ACC112 (cell line): Measurements from ENCODE around the gene INTS4.
A peak's percentile ranks its signal among the peaks of the same experiment; 100 is the strongest.
"Not testable (repeated sequence)": the region's sequence is repeated elsewhere in the genome, so short reads cannot be mapped to it uniquely, and the experiment has no call there.

Experiments used
- H2AFZ ChIP-seq: fragments of 200-600 bp; sonication (generic); one replicate; pipeline ENCODE4 v1.6.0; 2017; ENCODE audit warnings: antibody characterized with exemption, low read length; ENCODE audit not compliant: unreplicated experiment
- H3K27ac ChIP-seq: fragments of 200-600 bp; sonication (generic); 2 replicates; pipeline ENCODE4 v1.5.1; 2014; ENCODE audit warnings: low read depth, mild to moderate bottlenecking, antibody characterized with exemption, low read length, moderate library complexity
- H3K27me3 ChIP-seq: fragments of 200-600 bp; sonication (generic); 2 replicates; pipeline ENCODE4 v1.6.1; 2014; ENCODE audit warnings: mild to moderate bottlenecking, antibody characterized with exemption, low read length, moderate library complexity, mixed read lengths; ENCODE audit not compliant: insufficient read depth
- H3K36me3 ChIP-seq: fragments of 200-600 bp; sonication (generic); 2 replicates; pipeline ENCODE4 v1.6.1; 2016; ENCODE audit warnings: mild to moderate bottlenecking, antibody characterized with exemption, low read length, moderate library complexity, mixed read lengths; ENCODE audit not compliant: insufficient read depth
- H3K4me1 ChIP-seq: fragments of 200-600 bp; sonication (generic); one replicate; pipeline ENCODE4 v1.6.1; 2016; ENCODE audit warnings: low read length, mixed read lengths; ENCODE audit not compliant: insufficient read depth, unreplicated experiment, control insufficient read depth
- H3K4me3 ChIP-seq: fragments of 200-600 bp; sonication (generic); 2 replicates; pipeline ENCODE4 v1.5.1; 2014; ENCODE audit warnings: mild to moderate bottlenecking, low read depth, low read length
- H3K79me2 ChIP-seq: fragments of 200-600 bp; sonication (generic); one replicate; pipeline ENCODE4 v1.6.0; 2016; ENCODE audit warnings: low read length; ENCODE audit not compliant: control insufficient read depth, unreplicated experiment, insufficient read depth

Gene INTS4

DNA sequence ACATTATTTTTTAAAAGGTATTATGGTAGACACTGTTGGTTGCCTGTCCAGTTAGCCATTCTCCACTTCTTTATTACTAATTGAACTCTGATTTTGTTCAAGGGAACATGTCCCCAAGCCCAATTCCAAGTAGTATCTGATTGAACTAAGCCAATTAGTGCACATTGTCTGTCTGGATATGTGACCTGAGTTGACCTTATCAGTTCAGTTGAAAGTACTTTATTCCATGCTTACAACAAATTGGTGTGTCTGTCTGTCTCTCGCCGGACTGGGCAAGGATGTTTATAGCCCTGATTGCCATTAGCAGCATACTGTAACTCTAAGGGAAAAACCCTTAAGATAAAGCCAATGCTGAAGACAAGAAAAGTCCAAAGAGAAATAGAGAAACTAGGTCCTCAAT is 85.6 kb downstream of the INTS4 start:
- Histone ChIP-seq H3K27ac (no peak overlapping the region), H3K27me3 (no peaks in the 10 kb centered on the region), H3K79me2 (no peaks in the 10 kb centered on the region), H3K36me3 (peaks cover 7% of the 10 kb centered on the region; the same call in 1 of the 2 replicates), H3K4me1 (peaks cover 2% of the 10 kb centered on the region), H2AFZ (no peak overlapping the region), H3K4me3 (no peak overlapping the region)

DNA sequence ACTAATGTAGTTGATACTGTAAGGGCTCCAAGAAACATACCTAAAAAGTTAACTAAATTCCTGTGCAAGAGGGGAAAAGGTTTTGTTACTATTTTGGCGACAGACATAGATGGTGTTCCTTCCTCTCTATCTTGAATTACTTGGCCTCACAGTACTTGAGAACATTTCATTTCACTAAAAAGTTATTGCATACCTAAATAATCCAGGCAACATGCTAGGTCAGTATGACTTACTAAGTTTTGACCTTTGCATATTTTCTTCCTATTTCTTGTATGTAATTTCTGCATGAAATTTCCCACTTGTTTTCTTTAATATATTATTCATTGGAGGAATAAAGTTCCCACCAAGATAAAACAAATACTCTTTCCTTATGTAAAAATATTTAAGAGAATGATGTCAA is 99.5 kb downstream of the INTS4 start:
- H3K4me3 ChIP-seq, H3K27me3 ChIP-seq, H3K27ac ChIP-seq, H3K79me2 ChIP-seq, H3K36me3 ChIP-seq, H3K4me1 ChIP-seq, H2AFZ ChIP-seq: not testable (repeated sequence)

DNA sequence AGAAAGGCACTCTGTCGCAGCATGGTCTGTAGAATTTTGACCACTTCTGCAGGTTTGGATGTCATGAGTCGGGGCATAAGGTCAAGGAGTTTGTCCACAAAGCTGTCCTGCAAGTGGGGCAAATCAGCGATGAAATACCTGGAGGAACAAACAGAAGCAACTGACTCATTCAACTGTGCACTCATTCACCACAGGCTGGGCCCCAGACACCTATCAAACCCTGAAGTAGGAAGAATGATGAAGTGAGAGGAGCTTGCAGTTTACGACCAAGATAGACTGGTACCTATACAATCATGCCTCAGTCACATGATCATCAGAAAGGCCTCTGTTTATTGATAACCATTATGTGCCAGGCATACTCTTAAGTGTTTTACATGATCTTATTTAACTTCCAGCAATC is 102.8 kb downstream of the INTS4 start:
- H3K4me1 ChIP-seq, H3K79me2 ChIP-seq, H2AFZ ChIP-seq, H3K36me3 ChIP-seq, H3K4me3 ChIP-seq, H3K27me3 ChIP-seq: not testable (repeated sequence)
- peak overlapping the region; percentile 64; the same call in 1 of the 2 replicates for H3K27ac ChIP-seq

DNA sequence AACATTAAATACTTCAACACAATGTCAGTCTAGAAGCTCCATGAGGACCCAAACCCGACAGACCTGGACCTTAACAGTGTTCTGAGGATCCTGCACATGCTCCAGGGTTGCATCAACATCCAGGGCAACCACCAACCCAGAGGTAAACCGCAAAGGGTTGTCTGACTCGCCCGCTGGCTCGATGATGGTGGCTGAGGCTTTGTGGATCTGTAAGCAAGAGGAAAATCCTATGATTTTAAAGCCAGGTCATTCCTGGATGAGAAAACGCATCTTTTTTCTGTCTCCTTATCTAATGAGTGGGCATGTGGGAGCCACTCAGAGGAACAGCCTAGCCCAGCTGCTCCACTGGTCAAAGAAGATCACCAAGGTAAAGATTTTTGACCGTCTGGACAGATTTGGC is 103.2 kb downstream of the INTS4 start:
- H3K4me1 ChIP-seq, H2AFZ ChIP-seq, H3K79me2 ChIP-seq, H3K27me3 ChIP-seq, H3K4me3 ChIP-seq, H3K36me3 ChIP-seq: not testable (repeated sequence)
- peak overlapping the region; percentile 64 for H3K27ac ChIP-seq

DNA sequence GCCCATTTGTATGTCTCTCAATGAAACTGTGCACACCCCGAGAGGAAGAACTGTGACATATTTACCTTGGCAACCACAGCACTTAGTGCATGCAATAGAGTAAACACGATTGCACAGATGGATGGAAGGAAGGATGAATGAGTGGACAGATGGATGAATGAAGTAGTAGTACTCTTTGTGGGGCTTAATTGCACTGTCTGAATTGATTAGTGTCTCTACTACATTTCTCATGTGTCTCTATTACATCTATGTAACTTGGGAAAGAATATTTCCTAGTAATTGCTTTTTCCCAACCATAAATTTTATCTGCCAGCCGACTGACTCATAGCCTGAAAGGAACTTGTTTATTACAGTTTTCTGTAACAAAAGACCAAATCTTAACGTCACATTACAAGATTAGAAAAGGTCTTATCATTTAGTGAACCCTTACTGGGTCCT is 103.8 kb downstream of the INTS4 start:
- peaks cover 11% of the 10 kb centered on the region; the same call in 1 of the 2 replicates for H3K36me3 ChIP-seq
- H3K4me3 ChIP-seq, H3K4me1 ChIP-seq, H3K79me2 ChIP-seq, H3K27me3 ChIP-seq, H2AFZ ChIP-seq: not testable (repeated sequence)
- peak overlapping the region; percentile 64 for H3K27ac ChIP-seq

DNA sequence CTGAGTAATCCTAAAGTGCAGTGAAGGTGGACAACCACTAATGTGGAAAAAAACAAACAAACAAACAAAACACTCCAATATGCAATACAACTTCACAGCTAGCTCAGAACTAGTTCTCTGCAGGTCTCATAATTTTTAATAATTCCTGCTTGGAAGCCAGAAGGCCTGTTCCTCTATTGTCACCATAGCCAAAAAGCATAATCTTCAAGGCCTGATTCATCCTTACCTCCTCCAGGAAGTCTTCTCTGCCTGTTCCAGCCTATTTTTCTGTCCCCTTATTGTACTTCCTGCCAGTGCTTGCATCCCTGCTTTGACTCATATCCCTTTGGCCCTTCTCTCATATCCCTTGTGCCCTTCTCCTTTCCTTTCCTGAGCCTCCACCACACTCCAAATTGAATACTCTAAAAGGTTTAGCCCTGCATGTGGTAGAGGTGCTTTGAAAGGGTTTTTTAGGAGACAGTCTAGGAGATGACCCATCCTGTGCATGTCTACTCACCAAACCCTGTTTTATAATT is 104.3 kb downstream of the INTS4 start:
- not testable (repeated sequence) for H3K27me3 ChIP-seq, H3K4me1 ChIP-seq, H3K4me3 ChIP-seq, H2AFZ ChIP-seq, H3K79me2 ChIP-seq
- Histone ChIP-seq H3K27ac (peak overlapping the region; percentile 64), H3K36me3 (peaks cover 11% of the 10 kb centered on the region; the same call in 1 of the 2 replicates)

DNA sequence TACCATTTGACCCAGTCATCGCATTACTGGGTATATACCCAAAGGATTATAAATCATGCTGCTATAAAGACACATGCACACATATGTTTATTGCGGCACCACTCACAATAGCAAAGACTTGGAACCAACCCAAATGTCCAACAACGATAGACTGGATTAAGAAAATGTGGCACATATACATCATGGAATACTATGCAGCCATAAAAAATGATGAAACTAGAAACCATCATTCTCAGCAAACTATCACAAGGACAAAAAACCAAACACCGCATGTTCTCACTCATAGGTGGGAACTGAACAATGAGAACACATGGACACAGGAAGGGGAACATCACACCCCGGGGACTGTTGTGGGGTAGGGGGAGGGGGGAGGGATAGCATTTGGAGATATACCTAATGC is 105.4 kb downstream of the INTS4 start:
- not testable (repeated sequence) for H3K27ac ChIP-seq, H3K27me3 ChIP-seq, H3K4me3 ChIP-seq, H3K4me1 ChIP-seq, H3K36me3 ChIP-seq, H3K79me2 ChIP-seq, H2AFZ ChIP-seq

DNA sequence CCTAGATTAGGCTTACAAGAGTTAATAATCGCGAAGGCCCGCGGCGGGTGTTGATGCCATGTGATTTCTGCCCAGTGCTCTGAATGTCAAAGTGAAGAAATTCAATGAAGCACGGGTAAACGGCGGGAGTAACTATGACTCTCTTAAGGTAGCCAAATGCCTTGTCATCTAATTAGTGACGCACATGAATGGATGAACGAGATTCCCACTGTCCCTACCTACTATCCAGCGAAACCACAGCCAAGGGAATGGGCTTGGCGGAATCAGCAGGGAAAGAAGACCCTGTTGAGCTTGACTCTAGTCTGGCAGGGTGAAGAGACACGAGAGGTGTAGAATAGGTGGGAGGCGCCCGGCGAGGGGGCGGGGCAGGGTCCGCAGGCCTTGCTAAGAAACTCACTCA is 108.1 kb downstream of the INTS4 start:
- H2AFZ ChIP-seq = no peak overlapping the region
- no peaks in the 10 kb centered on the region for H3K79me2 ChIP-seq
- no peak overlapping the region for H3K27ac ChIP-seq
- peaks cover 6% of the 10 kb centered on the region; the same call in 1 of the 2 replicates for H3K36me3 ChIP-seq
- no peaks in the 10 kb centered on the region for H3K27me3 ChIP-seq
- no peak overlapping the region for H3K4me3 ChIP-seq
- H3K4me1 ChIP-seq = peaks cover 7% of the 10 kb centered on the region

DNA sequence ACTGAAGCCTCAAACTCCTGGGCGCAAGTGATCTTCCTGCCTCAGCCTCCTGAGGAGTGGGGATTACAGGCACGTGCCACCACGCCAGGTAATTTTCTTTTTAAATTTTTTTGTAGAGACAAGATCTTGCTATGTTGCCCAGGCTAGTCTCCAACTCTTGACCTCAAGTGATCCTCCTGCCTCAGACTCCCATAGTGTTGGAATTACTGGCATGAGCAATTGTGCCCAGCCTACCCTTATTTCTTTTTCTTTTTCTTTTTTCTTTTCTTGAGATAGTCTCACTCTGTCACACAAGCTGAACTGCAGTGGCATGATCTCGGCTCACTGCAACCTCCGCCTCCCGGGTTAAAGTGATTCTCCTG is 109.7 kb downstream of the INTS4 start:
- no peaks in the 10 kb centered on the region for H3K27me3 ChIP-seq
- no peaks in the 10 kb centered on the region for H3K4me1 ChIP-seq
- peaks cover 8% of the 10 kb centered on the region; the same call in 1 of the 2 replicates for H3K36me3 ChIP-seq
- H3K4me3 ChIP-seq = no peak overlapping the region
- H3K79me2 ChIP-seq = no peaks in the 10 kb centered on the region
- H2AFZ ChIP-seq = no peak overlapping the region
- no peak overlapping the region for H3K27ac ChIP-seq

DNA sequence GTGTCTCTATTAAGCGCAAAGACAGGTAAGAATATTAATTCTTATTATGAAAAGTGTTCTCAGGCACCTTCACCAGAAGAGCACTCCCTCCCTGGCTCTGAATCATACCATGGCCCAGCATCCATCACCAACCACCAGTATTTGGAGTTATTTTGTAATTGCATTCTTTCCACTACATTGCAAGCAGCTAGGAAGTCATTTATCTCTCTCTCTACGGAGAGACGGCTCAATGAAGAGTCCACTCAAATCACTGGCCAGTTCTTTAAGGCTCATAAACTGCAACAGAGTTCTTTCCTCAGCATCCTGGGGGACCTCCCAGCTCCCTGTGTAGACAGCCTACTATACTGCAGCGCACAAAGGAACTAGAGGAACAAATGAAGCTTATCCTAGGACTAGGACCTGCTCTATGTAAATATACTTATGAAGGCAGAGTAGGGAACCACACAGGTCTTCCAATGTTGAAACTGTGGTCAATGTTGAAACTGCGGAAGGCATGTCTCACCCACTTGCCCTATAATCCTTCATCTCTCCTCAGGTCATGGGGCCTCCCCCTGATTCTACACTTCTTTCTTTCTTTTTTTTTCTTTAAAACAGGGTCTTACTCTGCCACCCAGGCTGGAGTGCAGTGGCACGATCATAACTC is 110.2 kb downstream of the INTS4 start:
- H3K36me3 ChIP-seq = peaks cover 8% of the 10 kb centered on the region; the same call in 1 of the 2 replicates
- no peak overlapping the region for H3K27ac ChIP-seq
- no peaks in the 10 kb centered on the region for H3K79me2 ChIP-seq

DNA sequence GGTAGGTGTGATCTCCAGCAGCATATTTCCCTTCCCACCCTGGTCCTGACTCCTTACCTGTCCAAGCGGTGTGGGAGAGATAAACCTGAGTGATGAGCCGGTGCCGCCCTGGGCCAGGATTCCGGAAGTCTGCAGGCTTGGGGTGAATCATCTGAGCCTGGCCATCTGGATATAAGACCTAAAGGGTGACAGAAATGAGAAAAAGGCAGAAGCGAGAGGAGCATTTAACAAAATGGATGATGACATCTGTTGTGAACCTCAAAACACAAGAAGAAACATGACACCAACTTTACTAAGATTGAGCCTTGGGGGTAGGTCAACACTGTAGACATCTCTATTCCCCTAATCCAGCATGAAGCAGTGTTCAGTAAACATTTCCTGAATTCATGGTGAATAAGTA is 110.7 kb downstream of the INTS4 start:
- Histone ChIP-seq H2AFZ (no peak overlapping the region), H3K27ac (no peak overlapping the region), H3K4me3 (no peak overlapping the region), H3K27me3 (no peaks in the 10 kb centered on the region), H3K4me1 (peaks cover 6% of the 10 kb centered on the region), H3K36me3 (peaks cover 9% of the 10 kb centered on the region; the same call in 1 of the 2 replicates), H3K79me2 (no peaks in the 10 kb centered on the region)

More for the DNA sequence above, 110.2 kb downstream of the INTS4 start:
- peaks cover under 1% of the 10 kb centered on the region for H3K4me1 ChIP-seq
- H3K4me3 ChIP-seq = no peak overlapping the region
- no peaks in the 10 kb centered on the region for H3K27me3 ChIP-seq
- no peak overlapping the region for H2AFZ ChIP-seq
